ENCODE data around the gene HPSE2. TPM values are rescaled to one million over a fixed set of nuclear protein-coding genes. Genes with fewer than 3 reads are reported as not detected.

Gene HPSE2
- total RNA-seq, 1 experiment from 2014 or later = not detected

DNA sequence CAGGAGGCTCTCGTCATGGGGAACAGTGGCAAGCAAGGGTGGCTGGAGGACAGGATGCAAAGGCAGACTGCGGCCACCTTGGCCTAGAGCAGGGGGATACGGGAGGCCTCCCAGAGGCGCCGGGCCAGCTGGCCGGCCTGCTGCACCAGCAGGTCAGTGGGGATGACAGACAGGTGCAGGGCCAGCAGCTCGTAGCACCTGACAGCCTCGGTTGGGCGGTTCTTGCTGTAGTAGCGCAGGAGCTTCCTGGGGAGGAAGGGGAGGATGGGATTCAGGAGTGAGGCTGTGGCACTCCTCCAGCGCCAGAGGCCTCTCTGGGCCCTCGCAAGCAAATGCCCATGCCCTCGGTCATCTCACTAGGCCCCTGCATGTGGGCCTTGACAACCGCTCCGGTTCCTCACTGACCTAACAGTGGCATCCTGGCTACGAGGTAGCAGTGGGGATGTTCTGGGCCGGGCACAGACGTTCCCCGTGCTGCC lies 818.1 kb downstream of the HPSE2 start:
- in situ Hi-C loops (cut with HindIII; ENCODE audit: low pct_unique_long_range_greater_than_20kb, low sequenced_read_pairs) = no loop called here
- Histone ChIP-seq H3K9me3 (ENCODE audit: control insufficient read depth, insufficient read depth, low read depth, low read length) (no peaks in the 10 kb centered on the region), H3K27me3 (ENCODE audit: control insufficient read depth, insufficient read depth, low read length) (no peaks in the 10 kb centered on the region), H3K4me3 (ENCODE audit: low read depth in 2 of 2, low read length in 2 of 2) (no peak overlapping the region), H3K27ac (ENCODE audit: low read length) (no peak overlapping the region), H3K4me1 (ENCODE audit: control insufficient read depth, insufficient read depth, low read length) (peaks cover 17% of the 10 kb centered on the region), H3K36me3 (ENCODE audit: control insufficient read depth, insufficient read depth, low read length) (no peaks in the 10 kb centered on the region; the same call in none of the 2 replicates)
- DNase-seq (ENCODE audit: low read depth, low spot score) = no peak
- ChIA-PET POLR2A (no interaction called here), CTCF (no interaction called here)
- ATAC-seq = no peak
- intact Hi-C loops (cut with micrococcal nuclease; ENCODE audit: unreplicated experiment) = no loop called here
- BruUV-seq (replicated peaks) = no TSS peak
- no peak for TF ChIP-seq TCF7L2 (IDR thresholded peaks at IDR 0.05; ENCODE audit: low read depth, low read length)
- no peak for TF ChIP-seq SIN3A (IDR thresholded peaks at IDR 0.05; ENCODE audit: borderline replicate concordance, insufficient read depth, low read depth, low read length)
- no peak for TF ChIP-seq POLR2AphosphoS5 (IDR thresholded peaks at IDR 0.05; ENCODE audit: low read depth, low read length)
- TF ChIP-seq, protein P1, sequence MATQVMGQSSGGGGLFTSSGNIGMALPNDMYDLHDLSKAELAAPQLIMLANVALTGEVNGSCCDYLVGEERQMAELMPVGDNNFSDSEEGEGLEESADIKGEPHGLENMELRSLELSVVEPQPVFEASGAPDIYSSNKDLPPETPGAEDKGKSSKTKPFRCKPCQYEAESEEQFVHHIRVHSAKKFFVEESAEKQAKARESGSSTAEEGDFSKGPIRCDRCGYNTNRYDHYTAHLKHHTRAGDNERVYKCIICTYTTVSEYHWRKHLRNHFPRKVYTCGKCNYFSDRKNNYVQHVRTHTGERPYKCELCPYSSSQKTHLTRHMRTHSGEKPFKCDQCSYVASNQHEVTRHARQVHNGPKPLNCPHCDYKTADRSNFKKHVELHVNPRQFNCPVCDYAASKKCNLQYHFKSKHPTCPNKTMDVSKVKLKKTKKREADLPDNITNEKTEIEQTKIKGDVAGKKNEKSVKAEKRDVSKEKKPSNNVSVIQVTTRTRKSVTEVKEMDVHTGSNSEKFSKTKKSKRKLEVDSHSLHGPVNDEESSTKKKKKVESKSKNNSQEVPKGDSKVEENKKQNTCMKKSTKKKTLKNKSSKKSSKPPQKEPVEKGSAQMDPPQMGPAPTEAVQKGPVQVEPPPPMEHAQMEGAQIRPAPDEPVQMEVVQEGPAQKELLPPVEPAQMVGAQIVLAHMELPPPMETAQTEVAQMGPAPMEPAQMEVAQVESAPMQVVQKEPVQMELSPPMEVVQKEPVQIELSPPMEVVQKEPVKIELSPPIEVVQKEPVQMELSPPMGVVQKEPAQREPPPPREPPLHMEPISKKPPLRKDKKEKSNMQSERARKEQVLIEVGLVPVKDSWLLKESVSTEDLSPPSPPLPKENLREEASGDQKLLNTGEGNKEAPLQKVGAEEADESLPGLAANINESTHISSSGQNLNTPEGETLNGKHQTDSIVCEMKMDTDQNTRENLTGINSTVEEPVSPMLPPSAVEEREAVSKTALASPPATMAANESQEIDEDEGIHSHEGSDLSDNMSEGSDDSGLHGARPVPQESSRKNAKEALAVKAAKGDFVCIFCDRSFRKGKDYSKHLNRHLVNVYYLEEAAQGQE (IDR thresholded peaks at IDR 0.05; ENCODE audit: insufficient read depth in 1 of 2, low read depth in 2 of 2, low read length in 1 of 2) = no peak
- TF ChIP-seq, protein P2, sequence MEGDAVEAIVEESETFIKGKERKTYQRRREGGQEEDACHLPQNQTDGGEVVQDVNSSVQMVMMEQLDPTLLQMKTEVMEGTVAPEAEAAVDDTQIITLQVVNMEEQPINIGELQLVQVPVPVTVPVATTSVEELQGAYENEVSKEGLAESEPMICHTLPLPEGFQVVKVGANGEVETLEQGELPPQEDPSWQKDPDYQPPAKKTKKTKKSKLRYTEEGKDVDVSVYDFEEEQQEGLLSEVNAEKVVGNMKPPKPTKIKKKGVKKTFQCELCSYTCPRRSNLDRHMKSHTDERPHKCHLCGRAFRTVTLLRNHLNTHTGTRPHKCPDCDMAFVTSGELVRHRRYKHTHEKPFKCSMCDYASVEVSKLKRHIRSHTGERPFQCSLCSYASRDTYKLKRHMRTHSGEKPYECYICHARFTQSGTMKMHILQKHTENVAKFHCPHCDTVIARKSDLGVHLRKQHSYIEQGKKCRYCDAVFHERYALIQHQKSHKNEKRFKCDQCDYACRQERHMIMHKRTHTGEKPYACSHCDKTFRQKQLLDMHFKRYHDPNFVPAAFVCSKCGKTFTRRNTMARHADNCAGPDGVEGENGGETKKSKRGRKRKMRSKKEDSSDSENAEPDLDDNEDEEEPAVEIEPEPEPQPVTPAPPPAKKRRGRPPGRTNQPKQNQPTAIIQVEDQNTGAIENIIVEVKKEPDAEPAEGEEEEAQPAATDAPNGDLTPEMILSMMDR (IDR thresholded peaks at IDR 0.05) = no peak

DNA sequence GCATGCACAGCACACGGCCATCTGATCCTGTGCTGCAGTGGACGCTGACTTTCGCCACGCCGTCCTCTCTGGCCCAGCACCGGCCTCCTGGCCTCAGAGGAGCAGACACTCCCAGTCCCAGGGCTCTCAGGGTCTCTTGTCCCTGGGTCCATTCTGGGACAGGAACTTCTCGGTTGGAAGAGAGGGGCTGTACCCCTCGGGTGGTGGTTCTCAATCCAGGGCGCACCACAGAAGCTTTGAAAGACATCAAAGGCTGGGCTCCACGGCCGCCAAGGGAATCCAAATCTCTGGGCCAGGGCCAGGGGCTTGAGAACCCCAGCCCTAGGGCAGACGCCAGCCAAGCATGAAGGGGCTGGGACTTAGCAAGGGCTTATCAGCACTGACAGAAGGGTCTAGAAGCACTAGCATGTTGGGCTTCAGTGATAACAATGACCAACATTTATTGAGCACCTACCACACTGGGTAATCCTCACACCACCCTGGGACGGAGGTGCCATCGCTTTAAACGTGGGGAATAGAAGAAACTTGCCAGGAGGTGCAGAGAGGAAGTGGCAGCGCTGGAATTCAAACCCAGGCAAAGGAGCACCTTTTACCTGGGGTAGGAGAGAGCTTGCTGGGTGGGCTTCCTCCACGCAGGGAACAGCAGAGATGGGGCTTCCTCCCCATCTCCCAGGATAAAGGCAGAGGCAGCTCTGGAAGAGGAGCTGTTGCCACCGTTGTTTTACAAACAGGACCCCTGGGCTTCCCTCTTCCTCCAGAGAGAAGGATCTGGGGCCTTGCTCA lies 818.9 kb downstream of the HPSE2 start:
- BruUV-seq (replicated peaks) = no TSS peak
- POLR2A ChIA-PET = no interaction called here
- in situ Hi-C loops (cut with HindIII; ENCODE audit: low pct_unique_long_range_greater_than_20kb, low sequenced_read_pairs) (no loop called here), intact Hi-C loops (cut with micrococcal nuclease; ENCODE audit: unreplicated experiment) (no loop called here)
- TF ChIP-seq, protein P2 (IDR thresholded peaks at IDR 0.05) = no peak
- TF ChIP-seq, protein P1 (IDR thresholded peaks at IDR 0.05; ENCODE audit: insufficient read depth in 1 of 2, low read depth in 2 of 2, low read length in 1 of 2) = no peak
- no peak for TF ChIP-seq SIN3A (IDR thresholded peaks at IDR 0.05; ENCODE audit: borderline replicate concordance, insufficient read depth, low read depth, low read length)
- TF ChIP-seq TCF7L2 (IDR thresholded peaks at IDR 0.05; ENCODE audit: low read depth, low read length) = 0 out of 2 replicates have a peak, but pooled peaks have one; percentile 32
- Histone ChIP-seq H3K4me1 (ENCODE audit: control insufficient read depth, insufficient read depth, low read length) (peaks cover 17% of the 10 kb centered on the region), H3K27ac (ENCODE audit: low read length) (no peak overlapping the region), H3K9me3 (ENCODE audit: control insufficient read depth, insufficient read depth, low read depth, low read length) (no peaks in the 10 kb centered on the region), H3K36me3 (ENCODE audit: control insufficient read depth, insufficient read depth, low read length) (no peaks in the 10 kb centered on the region; the same call in none of the 2 replicates), H3K27me3 (ENCODE audit: control insufficient read depth, insufficient read depth, low read length) (no peaks in the 10 kb centered on the region), H3K4me3 (ENCODE audit: low read depth in 2 of 2, low read length in 2 of 2) (no peak overlapping the region)
- ATAC-seq (no peak), DNase-seq (ENCODE audit: low read depth, low spot score) (no peak)
- CTCF ChIA-PET = no interaction called here
